Left lung (tissue), 10 donors: ENCODE results near the gene MFRP. TPM values are rescaled to one million over a fixed set of nuclear protein-coding genes. Genes with fewer than 3 reads are reported as not detected.

ENCODE experiments used
- ATAC-seq: fragments of 200-7000 bp; cut with Tn5 transposase; one replicate; pipeline ENCODE4 v1.9.1; 2020; ENCODE audit warnings: moderate library complexity
- DNase-seq, 4 donors: peaks; one replicate each; pipeline ENCODE4 v3.0.0-alpha.2; 2013 to 2020
- H3K27ac ChIP-seq, 2 donors: fragments of 200-600 bp; sonication (generic) in 1 of 2; one replicate each; pipeline versions ENCODE4 v1.5.0 to v1.8.0; 2020 to 2021
- H3K27me3 ChIP-seq, 2 donors: fragments of 200-600 bp; sonication (generic) in 1 of 2; one replicate each; pipeline versions ENCODE4 v1.5.0 to v1.8.0; 2020 to 2021
- H3K36me3 ChIP-seq, 2 donors: fragments of 200-600 bp; sonication (generic) in 1 of 2; one replicate each; pipeline versions ENCODE4 v1.5.0 to v1.8.0; 2020 to 2021
- H3K4me1 ChIP-seq, 2 donors: fragments of 200-600 bp; one replicate each; pipeline ENCODE4 v1.8.0; 2021
- H3K4me3 ChIP-seq, 2 donors: fragments of 200-600 bp; sonication (generic) in 1 of 2; one replicate each; pipeline versions ENCODE4 v1.5.0 to v1.8.0; 2020 to 2021; ENCODE audit warnings: mild to moderate bottlenecking in 1 of 2
- H3K9me3 ChIP-seq, 2 donors: fragments of 200-600 bp; sonication (generic) in 1 of 2; one replicate each; pipeline versions ENCODE4 v1.5.0 to v1.8.0; 2020 to 2021
- CTCF ChIP-seq, 2 donors: fragments of 200-600 bp; sonication (generic) in 1 of 2; IDR thresholded peaks; one replicate each; pipeline versions ENCODE4 v1.5.0 to v1.8.0; 2021; ENCODE audit warnings: antibody characterized with exemption in 2 of 2
- intact Hi-C, 2 donors: fragments of 100-400 bp; cut with DNase I; formaldehyde crosslinking; loops; one replicate each; pipeline versions ENCODE4 v1.11.2 to v1.14.2; 2022
- microRNA-seq, 2 donors: library from miRNA; unstranded; fragments of <30 nt; microRNA quantifications; one replicate each; pipeline ENCODE4, GENCODE V29; 2019
- polyA plus RNA-seq, 6 donors: library from polyadenylated mRNA; unstranded; fragments of 120-200 nt; gene quantifications; one replicate each; pipeline ENCODE4 v1.2.1, GENCODE V29; 2013; ENCODE audit not compliant: insufficient read length in 6 of 6
- total RNA-seq, 2 donors: library from RNA; stranded (reverse); fragmentation: NEBNext Ultra II Directional; extraction: Animal tissue kit (Norgen Biotek cat#: 25700); gene quantifications; one replicate each; pipeline ENCODE4 v1.2.1, GENCODE V29; 2021
- donor health status: DM: no; HTN: yes; CAD: no.
- donor health status: DM: no; HTN: no; CAD: no.

The MFRP gene
- total and polyA plus RNA-seq, 8 donors, result 0.04 to 0.07 TPM; not detected in 6

- no peaks in the 10 kb centered on the region for H3K9me3 ChIP-seq
- peaks cover 0 to 95% of the 10 kb centered on the region in 2 donors for H3K36me3 ChIP-seq
- H3K4me1 ChIP-seq, result peaks cover 0 to 3% of the 10 kb centered on the region in 2 donors
- ATAC-seq (no peak), DNase-seq (no peak)
- TF ChIP-seq CTCF (IDR thresholded peaks at IDR 0.05), result no peak
- intact Hi-C loops, result no loop called here
- H3K27me3 ChIP-seq, result no peaks in the 10 kb centered on the region
- no peak overlapping the region for H3K27ac ChIP-seq
- no peak overlapping the region for H3K4me3 ChIP-seq
Measured at GRCh38 chr11:119297938-119298337, 48.6 kb downstream of the MFRP start.

- ATAC-seq (no peak), DNase-seq (no peak)
- H3K4me3 ChIP-seq, result no peak overlapping the region
- intact Hi-C loops, result no loop called here
- TF ChIP-seq CTCF (IDR thresholded peaks at IDR 0.05), result no peak
- H3K4me1 ChIP-seq, result peaks cover 0 to 3% of the 10 kb centered on the region in 2 donors
- H3K36me3 ChIP-seq, result peaks cover 0 to 93% of the 10 kb centered on the region in 2 donors
- no peak overlapping the region for H3K27ac ChIP-seq
- H3K27me3 ChIP-seq, result no peaks in the 10 kb centered on the region
- peaks cover 0 to 7% of the 10 kb centered on the region in 2 donors for H3K9me3 ChIP-seq
Measured at GRCh38 chr11:119295178-119295577, 51.3 kb downstream of the MFRP start.

GRCh38 chr11:119293461-119293860 lies 53.0 kb downstream of the MFRP start:
- no peak for ATAC-seq
- Histone ChIP-seq H3K9me3 (peaks cover 0 to 7% of the 10 kb centered on the region in 2 donors), H3K27ac (no peak overlapping the region), H3K4me3 (no peak overlapping the region), H3K36me3 (peaks cover 0 to 88% of the 10 kb centered on the region in 2 donors), H3K27me3 (no peaks in the 10 kb centered on the region), H3K4me1 (peaks cover 0 to 3% of the 10 kb centered on the region in 2 donors)
- TF ChIP-seq CTCF (IDR thresholded peaks at IDR 0.05), result no peak
- intact Hi-C loops, result no loop called here
- no peak for DNase-seq

GRCh38 chr11:119290894-119291497 lies 55.5 kb downstream of the MFRP start:
- no peak for DNase-seq
- Histone ChIP-seq H3K36me3 (peaks cover 0 to 89% of the 10 kb centered on the region in 2 donors), H3K4me1 (no peaks in the 10 kb centered on the region), H3K27ac (no peak overlapping the region), H3K9me3 (peaks cover 0 to 7% of the 10 kb centered on the region in 2 donors), H3K27me3 (no peaks in the 10 kb centered on the region), H3K4me3 (no peak overlapping the region)
- TF ChIP-seq CTCF (IDR thresholded peaks at IDR 0.05), result no peak
- no peak for ATAC-seq
- intact Hi-C loops, result no loop called here

Small RNAs within 50 kb of the gene (microRNA-seq; reads per million reads assigned to microRNA genes)
- gene MIR6756, result 0.41 to 0.50 reads per million in 2 donors

Other genes with a start within 250 kb of the MFRP start
- 10 to 100 TPM; 50.3 to 56.2 TPM for gene DPAGT1, start 244.9 kb downstream of the MFRP start, total RNA-seq
- gene DPAGT1, start 244.9 kb downstream of the MFRP start, polyA plus RNA-seq, result 10 to 100 TPM; 42.7 to 54.7 (median 47.8) TPM
- 10 to 100 TPM; 16.6 to 18.6 TPM for gene C2CD2L, start 239.4 kb downstream of the MFRP start, total RNA-seq
- 1 to 10 TPM; 7.3 to 9.3 (median 8.0) TPM for gene C2CD2L, start 239.4 kb downstream of the MFRP start, polyA plus RNA-seq
- 10 to 100 TPM; 21.6 to 22.2 TPM for gene HINFP, start 225.1 kb downstream of the MFRP start, total RNA-seq
- gene HINFP, start 225.1 kb downstream of the MFRP start, polyA plus RNA-seq, result 10 to 100 TPM; 31.9 to 41.7 (median 39.2) TPM
- gene ABCG4, start 197.7 kb downstream of the MFRP start, total RNA-seq, result under 1 TPM; 0.26 to 0.64 TPM
- 1 to 10 TPM; 1.1 to 1.5 (median 1.3) TPM for gene ABCG4, start 197.7 kb downstream of the MFRP start, polyA plus RNA-seq
- 10 to 100 TPM; 15.0 to 15.7 TPM for gene NLRX1, start 178.0 kb downstream of the MFRP start, total RNA-seq
- gene NLRX1, start 178.0 kb downstream of the MFRP start, polyA plus RNA-seq, result 10 to 100 TPM in 5 of 6 donors, 1 to 10 TPM in 1; 9.9 to 12.5 (median 11.8) TPM
- gene NHERF4, start 161.2 kb downstream of the MFRP start, total RNA-seq, result not detected
- gene NHERF4, start 161.2 kb downstream of the MFRP start, polyA plus RNA-seq, result 1 to 10 TPM in 3 of 6 donors, under 1 TPM in 3; 0.77 to 1.3 (median 1.1) TPM
- 10 to 100 TPM; 22.0 to 36.6 TPM for gene CBL, start 140.4 kb downstream of the MFRP start, total RNA-seq
- 10 to 100 TPM; 18.9 to 24.5 (median 21.6) TPM for gene CBL, start 140.4 kb downstream of the MFRP start, polyA plus RNA-seq
- gene MCAM, start 29.6 kb downstream of the MFRP start, total RNA-seq, result 10 to 100 TPM; 59.5 to 87.5 TPM
- gene MCAM, start 29.6 kb downstream of the MFRP start, polyA plus RNA-seq, result 100 to 1,000 TPM in 5 of 6 donors, 10 to 100 TPM in 1; 94.8 to 149 (median 123) TPM
- 10 to 100 TPM; 22.0 to 28.3 TPM for gene RNF26, start 12.2 kb downstream of the MFRP start, total RNA-seq
- gene RNF26, start 12.2 kb downstream of the MFRP start, polyA plus RNA-seq, result 10 to 100 TPM; 24.1 to 37.0 (median 28.5) TPM
- gene C1QTNF5, start 5.8 kb downstream of the MFRP start, total RNA-seq, result 10 to 100 TPM; 20.0 to 33.3 TPM
- gene C1QTNF5, start 5.8 kb downstream of the MFRP start, polyA plus RNA-seq, result 10 to 100 TPM; 39.7 to 52.0 (median 46.2) TPM
- 1 to 10 TPM; 2.6 to 3.7 TPM for gene USP2, start 35.0 kb upstream of the MFRP start, total RNA-seq
- 1 to 10 TPM; 2.4 to 5.9 (median 4.0) TPM for gene USP2, start 35.0 kb upstream of the MFRP start, polyA plus RNA-seq
- gene THY1, start 76.5 kb upstream of the MFRP start, total RNA-seq, result 100 to 1,000 TPM in 1 of 2 donors, 10 to 100 TPM in 1; 46.6 to 130 TPM
- 10 to 100 TPM; 28.7 to 54.4 (median 44.5) TPM for gene THY1, start 76.5 kb upstream of the MFRP start, polyA plus RNA-seq